Small intestine (tissue), 16 donors: ENCODE results near the gene WLS. TPM values are rescaled to one million over a fixed set of nuclear protein-coding genes. Genes with fewer than 3 reads are reported as not detected.
A peak's percentile ranks its signal among the peaks of the same experiment; 100 is the strongest.

Source experiments
- DNase-seq, 2 donors: peaks; one replicate each; pipeline versions ENCODE4 v3.0.0 to v3.0.0-alpha.2; 2013
- FAIRE-seq: peaks from 2 replicates; lab custom pipeline; 2012; peaks lifted over from hg19 to GRCh38; lab: Jason Lieb, UNC
- H3K27ac ChIP-seq, 3 donors: one replicate each; pipeline ENCODE4 v1.5.1; 2013; ENCODE audit warnings: low read length in 2 of 3, mild to moderate bottlenecking in 2 of 3, control low read depth in 1 of 3, inconsistent platforms in 1 of 3, low read depth in 1 of 3, moderate library complexity in 1 of 3
- H3K27me3 ChIP-seq, 3 donors: one replicate each; pipeline ENCODE4 v1.6.1; 2013; ENCODE audit warnings: low read length in 3 of 3, inconsistent platforms in 1 of 3; ENCODE audit not compliant: control insufficient read depth in 3 of 3, insufficient read depth in 3 of 3
- H3K36me3 ChIP-seq, 3 donors: one replicate each; pipeline ENCODE4 v1.6.1; 2013; ENCODE audit warnings: low read length in 3 of 3, inconsistent platforms in 1 of 3, low read depth in 1 of 3, mild to moderate bottlenecking in 1 of 3, moderate library complexity in 1 of 3; ENCODE audit not compliant: control insufficient read depth in 3 of 3, insufficient read depth in 2 of 3
- H3K4me1 ChIP-seq, 3 donors: one replicate each; pipeline ENCODE4 v1.6.1; 2013; ENCODE audit warnings: low read length in 2 of 3, inconsistent platforms in 1 of 3, low read depth in 1 of 3, mild to moderate bottlenecking in 1 of 3, moderate library complexity in 1 of 3; ENCODE audit not compliant: control insufficient read depth in 3 of 3, insufficient read depth in 2 of 3
- H3K4me3 ChIP-seq, 3 donors: one replicate each; pipeline ENCODE4 v1.5.1; 2013; ENCODE audit warnings: low read length in 3 of 3, control low read depth in 1 of 3, inconsistent platforms in 1 of 3, low read depth in 1 of 3, mild to moderate bottlenecking in 1 of 3, moderate library complexity in 1 of 3
- H3K9me3 ChIP-seq, 2 donors: one replicate each; pipeline ENCODE4 v1.6.1; 2013; ENCODE audit warnings: low read depth in 1 of 2, low read length in 1 of 2; ENCODE audit not compliant: control insufficient read depth in 2 of 2, insufficient read depth in 1 of 2
- WGBS, 3 donors: extraction: QIAGEN DNeasy Blood & Tissue Kit; methylation state at CpG; one replicate each; pipeline ENCODE4 v1.1.7; 2013; 5-methylcytosine and 5-hydroxymethylcytosine counted together
- long read RNA-seq, 10 donors: transcript quantifications; one replicate each; lab custom pipeline, GENCODE V29; 2026
- polyA plus RNA-seq, 4 donors: library from polyadenylated mRNA; stranded (reverse) in 3 of 4; unstranded in 1 of 4; fragments of 200-250 nt in 3 of 4; fragments of 120-200 nt in 1 of 4; gene quantifications; one replicate each; pipeline versions ENCODE4 v1.2.1 to v1.2.3, GENCODE V29; 2013
- donor health status: healthy with polysubstance abuse.
- donor health status: control.
- donor health status: control.
- donor health status: Bipolar disorder and iron deficiency.
- donor health status: healthy.

WLS gene
- 10 to 100 TPM in 2 of 4 donors, 1 to 10 TPM in 2; 2.2 to 58.0 (median 22.5) TPM for polyA plus RNA-seq
- long read RNA-seq, donor 1: 0 reads
- long read RNA-seq, donor 2, partial matches to known transcripts: 0 of 4 reads
- long read RNA-seq, donor 2, other reads (novel, unspliced or antisense): 0 of 4 reads
- long read RNA-seq, donor 3, partial matches to known transcripts: 20 of 25 reads
- long read RNA-seq, donor 3, other reads (novel, unspliced or antisense): 0 of 25 reads
- long read RNA-seq, donor 4: 0 reads
- long read RNA-seq, donor 5, partial matches to known transcripts: 0 of 3 reads
- long read RNA-seq, donor 5, other reads (novel, unspliced or antisense): 0 of 3 reads
- long read RNA-seq, donor 6, transcript WLS-201 (12 exons, 2,748 nt): major isoform, 6 of 8 reads
- long read RNA-seq, donor 6, partial matches to known transcripts: 0 of 8 reads
- long read RNA-seq, donor 6, other reads (novel, unspliced or antisense): 0 of 8 reads
- long read RNA-seq, donor 7: 0 reads
- long read RNA-seq, donor 8, partial matches to known transcripts: 0 of 2 reads
- long read RNA-seq, donor 8, other reads (novel, unspliced or antisense): 0 of 2 reads
- long read RNA-seq, donor 9: 0 reads
- long read RNA-seq, donor 10, transcript WLS-201 (12 exons, 2,748 nt): major isoform, 15 of 33 reads
- long read RNA-seq, donor 10, partial matches to known transcripts: 7 of 33 reads
- long read RNA-seq, donor 10, other reads (novel, unspliced or antisense): 6 of 33 reads

DNA sequence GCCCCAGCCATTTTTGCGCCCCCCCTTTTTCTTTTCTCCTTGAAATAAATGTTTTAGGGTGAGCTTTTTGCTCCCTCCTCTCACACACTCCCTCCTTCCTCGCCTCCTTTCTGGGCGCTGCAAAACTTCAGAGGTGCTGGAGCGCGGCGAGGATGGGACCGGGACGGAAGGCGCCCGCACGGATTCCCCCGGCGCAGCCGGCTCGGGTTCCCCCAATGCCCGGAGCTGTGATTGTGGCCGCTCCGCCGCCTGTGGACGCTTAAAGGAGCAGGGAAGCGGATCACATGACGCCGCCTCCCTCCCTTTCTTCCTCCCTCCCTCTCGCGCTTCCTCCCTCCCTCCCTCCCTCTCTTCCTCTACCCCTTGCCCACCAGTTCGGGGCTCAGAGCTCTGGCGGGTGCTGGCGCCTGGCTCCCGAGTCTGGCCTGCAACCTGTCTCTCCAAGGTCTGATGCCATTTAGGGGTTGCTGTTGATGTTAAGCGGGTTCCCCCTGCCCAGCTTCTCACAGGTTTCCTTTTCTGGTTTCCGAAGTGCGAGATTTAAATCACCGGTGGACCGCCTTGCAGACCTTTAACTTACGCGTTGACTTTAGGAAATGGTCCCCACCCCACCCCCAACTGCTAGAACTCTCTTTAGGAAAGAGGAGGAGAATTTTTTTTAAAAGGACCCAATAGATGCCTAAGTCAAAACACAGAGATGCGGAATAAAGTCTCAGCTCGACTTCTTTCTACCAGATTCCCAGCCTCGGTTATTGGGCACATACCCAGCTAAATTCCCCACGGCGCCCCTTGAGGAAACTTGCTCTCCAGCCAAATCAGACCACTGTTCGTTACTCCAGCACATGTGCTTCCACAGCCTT, at the start of gene WLS:
WLS (minus strand) TSS at position 235 of the 860 bp plus-strand sequence; CDS start at position 11, 224 bp downstream.
- no peaks in the 10 kb centered on the region for H3K27me3 ChIP-seq
- WGBS, 3 donors: 1 to 4% (median 1%) methylated on average over 41 to 42 of the region's 42 CpGs
- DNase-seq: peak; percentile 68 to 84
- H3K9me3 ChIP-seq: no peaks in the 10 kb centered on the region
- H3K27ac ChIP-seq: peak within 1 kb of the TSS; percentile 20 to 79 (median 79)
- H3K4me1 ChIP-seq: peaks cover 0 to 10% (median 0%) of the 10 kb centered on the region in 3 donors
- no peak for FAIRE-seq
- H3K4me3 ChIP-seq: peak within 1 kb of the TSS; percentile 51 to 93 (median 87)
- no peaks in the 10 kb centered on the region for H3K36me3 ChIP-seq

DNA sequence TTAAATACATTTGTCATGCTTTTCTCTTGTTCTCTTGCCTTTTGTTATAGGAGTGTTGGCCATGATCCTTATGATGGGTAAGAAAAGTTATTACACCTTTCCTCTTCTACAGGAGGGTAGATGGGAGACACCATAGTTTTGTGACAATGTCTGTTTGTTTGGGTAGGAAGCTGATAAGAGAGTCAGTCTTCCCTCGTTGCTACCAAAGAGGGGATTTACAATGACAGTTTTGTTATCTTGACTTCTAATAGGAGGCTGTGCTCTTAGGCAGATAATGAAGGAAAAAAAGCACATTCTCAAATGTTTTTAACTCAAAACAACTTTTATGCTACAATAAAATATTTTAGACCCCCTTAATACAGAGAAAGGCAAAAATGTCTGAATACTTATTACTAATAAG, 48.0 kb upstream of the WLS start:
- no peak overlapping the region for H3K27ac ChIP-seq
- H3K27me3 ChIP-seq: no peaks in the 10 kb centered on the region
- FAIRE-seq (no peak), DNase-seq (no peak)
- H3K36me3 ChIP-seq: no peaks in the 10 kb centered on the region
- H3K4me1 ChIP-seq: no peaks in the 10 kb centered on the region
- H3K9me3 ChIP-seq: no peaks in the 10 kb centered on the region
- no peak overlapping the region for H3K4me3 ChIP-seq
- 9 to 33% (median 27%) methylated on average over 1 of the region's 1 CpG for WGBS, 3 donors

DNA sequence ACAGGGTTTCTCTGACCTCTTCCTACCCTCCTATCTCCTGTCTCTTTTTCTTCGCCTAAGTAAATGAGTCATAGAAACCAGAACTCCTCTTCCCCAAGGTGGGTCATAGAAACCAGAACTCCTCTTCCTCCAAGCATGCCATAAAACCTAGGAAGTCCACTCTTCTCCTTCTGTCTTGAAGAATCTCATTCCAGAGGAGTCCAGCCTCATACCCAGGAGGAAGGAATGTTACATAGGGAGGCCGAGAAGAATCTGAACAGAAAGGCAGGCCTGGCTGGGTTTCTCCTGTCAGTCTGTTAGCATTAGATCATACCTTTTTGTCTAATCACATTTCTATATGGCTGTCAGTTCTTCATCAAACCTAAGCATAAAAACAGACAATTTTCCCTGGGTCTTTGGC, 47.5 kb upstream of the WLS start:
- DNase-seq (no peak), FAIRE-seq (no peak)
- no peak overlapping the region for H3K27ac ChIP-seq
- H3K36me3 ChIP-seq: no peaks in the 10 kb centered on the region
- H3K4me1 ChIP-seq: no peaks in the 10 kb centered on the region
- H3K9me3 ChIP-seq: no peaks in the 10 kb centered on the region
- no peak overlapping the region for H3K4me3 ChIP-seq
- no peaks in the 10 kb centered on the region for H3K27me3 ChIP-seq
- 86 to 91% (median 90%) methylated on average over 2 of the region's 2 CpGs for WGBS, 3 donors

DNA sequence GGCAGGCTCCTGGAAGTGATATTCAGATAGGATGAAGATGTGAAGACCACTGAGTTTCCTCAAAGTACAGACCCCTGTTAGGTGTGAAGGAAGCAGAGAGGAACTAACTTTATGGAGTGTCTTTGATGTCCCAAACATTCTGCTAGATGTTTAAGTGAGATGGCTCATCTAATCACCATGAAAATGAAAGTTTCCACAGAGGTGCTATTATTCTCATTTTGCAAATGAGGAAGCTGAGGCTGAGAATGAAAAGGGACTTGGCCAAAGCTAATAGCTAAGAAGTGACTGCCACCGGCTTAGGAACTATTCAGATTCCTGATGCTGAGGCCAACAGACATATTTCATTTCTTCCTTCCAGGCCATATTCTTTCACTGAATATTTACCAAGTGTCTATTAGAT, 45.9 kb upstream of the WLS start:
- no peak overlapping the region for H3K27ac ChIP-seq
- WGBS, 3 donors: 60 to 71% (median 69%) methylated on average over 1 of the region's 1 CpG
- H3K4me1 ChIP-seq: no peaks in the 10 kb centered on the region
- no peaks in the 10 kb centered on the region for H3K36me3 ChIP-seq
- H3K27me3 ChIP-seq: no peaks in the 10 kb centered on the region
- DNase-seq (no peak), FAIRE-seq (no peak)
- H3K4me3 ChIP-seq: no peak overlapping the region
- no peaks in the 10 kb centered on the region for H3K9me3 ChIP-seq

DNA sequence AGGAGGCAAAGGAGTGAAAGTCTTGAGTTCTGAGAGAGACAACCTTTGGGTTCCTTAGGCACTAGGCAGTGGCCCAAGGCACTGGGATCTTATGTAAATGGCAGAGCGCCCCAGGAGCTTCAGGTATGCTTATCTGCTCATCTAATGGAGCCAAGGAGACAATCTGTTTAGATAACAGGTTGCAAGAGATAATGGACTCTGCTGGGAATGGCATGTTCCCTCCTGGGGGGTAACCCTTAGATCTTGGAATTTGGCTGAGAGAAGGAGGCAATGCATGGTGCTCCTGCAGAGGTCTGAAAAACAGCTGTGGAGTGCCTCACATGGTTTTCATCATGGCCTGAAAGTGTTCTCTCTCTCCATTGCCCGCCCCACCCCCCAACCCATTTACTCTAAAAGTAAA, 44.1 kb upstream of the WLS start:
- no peaks in the 10 kb centered on the region for H3K36me3 ChIP-seq
- no peak overlapping the region for H3K27ac ChIP-seq
- DNase-seq: no peak
- no peak overlapping the region for H3K4me3 ChIP-seq
- FAIRE-seq: no peak
- no peaks in the 10 kb centered on the region for H3K27me3 ChIP-seq
- 62 to 76% (median 64%) methylated on average over 2 of the region's 2 CpGs for WGBS, 3 donors
- H3K4me1 ChIP-seq: no peaks in the 10 kb centered on the region
- no peaks in the 10 kb centered on the region for H3K9me3 ChIP-seq

DNA sequence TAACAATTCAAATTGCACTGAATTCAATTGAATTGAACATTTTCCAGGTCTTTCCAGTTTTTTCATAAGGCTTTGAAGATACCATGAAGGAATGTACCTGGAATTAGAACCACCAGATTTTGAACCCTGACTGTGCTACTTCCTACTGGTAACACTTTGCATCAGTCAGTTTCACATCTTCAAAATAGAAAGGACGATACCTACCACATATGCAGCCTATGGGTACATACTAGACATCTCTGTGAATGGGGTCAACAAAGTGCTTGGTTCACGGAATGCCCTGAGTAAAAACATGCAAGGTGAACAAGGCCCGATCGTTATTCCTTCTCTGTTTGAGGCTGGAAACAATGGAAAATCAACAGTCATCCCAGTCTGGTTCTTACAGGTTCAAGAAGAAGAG, 41.2 kb upstream of the WLS start:
- no peak for FAIRE-seq
- 64 to 83% (median 70%) methylated on average over 4 of the region's 4 CpGs for WGBS, 3 donors

DNA sequence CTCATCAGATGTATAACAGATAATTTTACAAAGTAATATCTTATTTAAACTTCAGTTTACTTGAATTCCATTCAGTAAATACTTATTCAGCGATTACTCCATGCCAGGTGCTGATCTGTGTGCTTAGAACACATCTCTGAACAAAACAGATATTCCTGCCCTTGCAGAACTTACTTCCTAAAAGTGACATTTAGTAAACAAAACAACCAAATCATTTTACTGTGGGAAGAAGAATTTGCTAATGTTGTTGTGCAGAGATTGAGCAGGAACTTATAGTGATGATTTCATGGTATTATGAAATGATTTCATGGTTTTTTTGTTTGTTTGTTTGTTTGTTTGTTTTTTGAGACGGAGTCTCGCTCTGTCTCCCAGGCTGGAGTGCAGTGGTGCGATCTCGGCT, 39.3 kb upstream of the WLS start:
- no peaks in the 10 kb centered on the region for H3K36me3 ChIP-seq
- H3K27ac ChIP-seq: no peak overlapping the region
- 80 to 89% (median 84%) methylated on average over 5 of the region's 5 CpGs for WGBS, 3 donors
- no peaks in the 10 kb centered on the region for H3K9me3 ChIP-seq
- DNase-seq (no peak), FAIRE-seq (no peak)
- H3K27me3 ChIP-seq: no peaks in the 10 kb centered on the region
- H3K4me3 ChIP-seq: no peak overlapping the region
- H3K4me1 ChIP-seq: no peaks in the 10 kb centered on the region

More for the DNA sequence above, 41.2 kb upstream of the WLS start:
- no peak overlapping the region for H3K27ac ChIP-seq
- no peak overlapping the region for H3K4me3 ChIP-seq
- H3K4me1 ChIP-seq: no peaks in the 10 kb centered on the region
- no peak for DNase-seq
- H3K36me3 ChIP-seq: no peaks in the 10 kb centered on the region
- no peaks in the 10 kb centered on the region for H3K9me3 ChIP-seq
- H3K27me3 ChIP-seq: no peaks in the 10 kb centered on the region

DNA sequence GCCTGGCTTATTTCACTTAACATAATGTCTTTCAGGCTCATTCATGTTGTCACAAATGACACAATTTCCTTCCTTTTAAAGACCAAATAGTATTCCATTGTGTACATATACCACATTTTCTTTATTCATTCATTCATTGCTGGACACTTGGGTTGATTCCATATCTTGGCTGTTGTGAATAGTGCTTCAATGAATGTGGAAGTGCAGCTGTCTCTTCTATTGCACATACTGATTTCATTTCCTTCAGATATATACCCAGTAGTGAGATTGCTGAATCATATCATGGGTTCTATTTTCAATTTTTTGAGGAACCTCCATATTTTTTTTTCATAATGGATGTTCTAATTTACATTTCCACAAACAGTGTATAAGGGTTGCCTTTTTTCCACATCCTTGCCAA, 38.6 kb upstream of the WLS start:
- FAIRE-seq: no peak

More for the DNA sequence above, 38.6 kb upstream of the WLS start:
- DNase-seq: no peak
- Histone ChIP-seq H3K4me1 (no peaks in the 10 kb centered on the region), H3K36me3 (no peaks in the 10 kb centered on the region), H3K27ac (no peak overlapping the region), H3K27me3 (no peaks in the 10 kb centered on the region), H3K4me3 (no peak overlapping the region), H3K9me3 (no peaks in the 10 kb centered on the region)
